IMR-90 (cell line): ENCODE results near the gene FOXN3.

Experiments
- CHD1 ChIP-seq: IDR thresholded peaks from 2 replicates; pipeline ENCODE4 v1.6.1; 2012; ENCODE audit warnings: low read depth, low read length, improper control_type of control experiment
- POLR2A ChIP-seq: IDR thresholded peaks from 2 replicates; pipeline ENCODE4 v1.6.1; 2012; ENCODE audit warnings: mild to moderate bottlenecking, low read depth, low read length
- RAD21 ChIP-seq: IDR thresholded peaks from 2 replicates; pipeline ENCODE4 v1.6.1; 2012; ENCODE audit warnings: low read length, improper control_type of control experiment
- RFX5 ChIP-seq: IDR thresholded peaks from 2 replicates; pipeline ENCODE4 v1.8.0; 2012; ENCODE audit warnings: low read depth, mild to moderate bottlenecking, low read length, moderate library complexity
- TF ChIP-seq, protein P1 (sequence below): conservative IDR thresholded peaks from 2 replicates; pipeline ENCODE4 v1.5.1; 2012; ENCODE audit warnings: mild to moderate bottlenecking, low read depth, low read length, improper control_type of control experiment
- TF ChIP-seq, protein P2 (sequence below): fragments of 150-350 bp; IDR thresholded peaks from 2 replicates; pipeline ENCODE4 v1.6.1; 2016; ENCODE audit warnings: low read depth, mild to moderate bottlenecking, low read length, moderate library complexity, borderline replicate concordance
- TF ChIP-seq, protein P3 (sequence below): fragments of 150-350 bp; IDR thresholded peaks from 2 replicates; pipeline ENCODE4 v1.6.1; 2017; ENCODE audit warnings: mild to moderate bottlenecking, antibody characterized with exemption, low read length, low read depth

DNA sequence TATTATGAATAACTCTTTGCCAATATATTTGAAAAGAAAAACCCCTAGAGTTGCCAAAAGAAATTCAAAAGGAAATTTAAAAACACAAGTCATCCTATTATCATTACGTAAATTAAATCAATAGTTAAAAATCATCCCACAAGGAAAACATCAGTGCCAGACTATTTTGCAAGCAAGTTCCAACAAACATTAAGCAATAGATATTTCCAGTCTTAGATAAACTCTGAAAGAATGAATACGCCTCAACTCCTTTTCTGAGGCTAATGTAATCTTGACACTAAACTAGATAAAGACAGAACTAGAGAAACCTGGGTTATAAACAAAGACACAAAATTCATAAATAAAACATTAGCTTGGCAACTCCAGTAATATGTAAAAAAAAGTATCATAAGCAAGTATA, 245.9 kb downstream of the FOXN3 start:
- TF ChIP-seq POLR2A: no peak
- TF ChIP-seq, protein P1, sequence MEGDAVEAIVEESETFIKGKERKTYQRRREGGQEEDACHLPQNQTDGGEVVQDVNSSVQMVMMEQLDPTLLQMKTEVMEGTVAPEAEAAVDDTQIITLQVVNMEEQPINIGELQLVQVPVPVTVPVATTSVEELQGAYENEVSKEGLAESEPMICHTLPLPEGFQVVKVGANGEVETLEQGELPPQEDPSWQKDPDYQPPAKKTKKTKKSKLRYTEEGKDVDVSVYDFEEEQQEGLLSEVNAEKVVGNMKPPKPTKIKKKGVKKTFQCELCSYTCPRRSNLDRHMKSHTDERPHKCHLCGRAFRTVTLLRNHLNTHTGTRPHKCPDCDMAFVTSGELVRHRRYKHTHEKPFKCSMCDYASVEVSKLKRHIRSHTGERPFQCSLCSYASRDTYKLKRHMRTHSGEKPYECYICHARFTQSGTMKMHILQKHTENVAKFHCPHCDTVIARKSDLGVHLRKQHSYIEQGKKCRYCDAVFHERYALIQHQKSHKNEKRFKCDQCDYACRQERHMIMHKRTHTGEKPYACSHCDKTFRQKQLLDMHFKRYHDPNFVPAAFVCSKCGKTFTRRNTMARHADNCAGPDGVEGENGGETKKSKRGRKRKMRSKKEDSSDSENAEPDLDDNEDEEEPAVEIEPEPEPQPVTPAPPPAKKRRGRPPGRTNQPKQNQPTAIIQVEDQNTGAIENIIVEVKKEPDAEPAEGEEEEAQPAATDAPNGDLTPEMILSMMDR: no peak
- TF ChIP-seq, protein P2, sequence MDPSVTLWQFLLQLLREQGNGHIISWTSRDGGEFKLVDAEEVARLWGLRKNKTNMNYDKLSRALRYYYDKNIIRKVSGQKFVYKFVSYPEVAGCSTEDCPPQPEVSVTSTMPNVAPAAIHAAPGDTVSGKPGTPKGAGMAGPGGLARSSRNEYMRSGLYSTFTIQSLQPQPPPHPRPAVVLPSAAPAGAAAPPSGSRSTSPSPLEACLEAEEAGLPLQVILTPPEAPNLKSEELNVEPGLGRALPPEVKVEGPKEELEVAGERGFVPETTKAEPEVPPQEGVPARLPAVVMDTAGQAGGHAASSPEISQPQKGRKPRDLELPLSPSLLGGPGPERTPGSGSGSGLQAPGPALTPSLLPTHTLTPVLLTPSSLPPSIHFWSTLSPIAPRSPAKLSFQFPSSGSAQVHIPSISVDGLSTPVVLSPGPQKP: no peak
- TF ChIP-seq RAD21: no peak
- TF ChIP-seq CHD1: no peak
- TF ChIP-seq, protein P3, sequence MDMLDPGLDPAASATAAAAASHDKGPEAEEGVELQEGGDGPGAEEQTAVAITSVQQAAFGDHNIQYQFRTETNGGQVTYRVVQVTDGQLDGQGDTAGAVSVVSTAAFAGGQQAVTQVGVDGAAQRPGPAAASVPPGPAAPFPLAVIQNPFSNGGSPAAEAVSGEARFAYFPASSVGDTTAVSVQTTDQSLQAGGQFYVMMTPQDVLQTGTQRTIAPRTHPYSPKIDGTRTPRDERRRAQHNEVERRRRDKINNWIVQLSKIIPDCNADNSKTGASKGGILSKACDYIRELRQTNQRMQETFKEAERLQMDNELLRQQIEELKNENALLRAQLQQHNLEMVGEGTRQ: no peak
- TF ChIP-seq RFX5: no peak
